Fibroblast of the aortic adventitia (primary cell): ENCODE measurements around the gene ARID5B. TPM values are rescaled to one million over a fixed set of nuclear protein-coding genes. Genes with fewer than 3 reads are reported as not detected.

Experiments used
- DNase-seq: peaks from one replicate; pipeline ENCODE4 v3.0.0-alpha.2; 2010; ENCODE audit warnings: low read depth
- H3K4me3 ChIP-seq: 2 replicates; pipeline ENCODE4 v1.5.1; 2011; ENCODE audit warnings: low read depth, mild to moderate bottlenecking, control low read depth, low read length, moderate library complexity
- total RNA-seq: library from RNA; depleted of rRNA; stranded (reverse); fragments of >200 nt; gene quantifications from 2 replicates; pipeline ENCODE4 v1.2.3, GENCODE V29; 2012; ENCODE audit warnings: low replicate concordance
- TF ChIP-seq, protein P1 (sequence below): IDR thresholded peaks from 2 replicates; pipeline ENCODE4 v1.5.1; 2011; ENCODE audit warnings: mild to moderate bottlenecking, low read length, control low read depth, inconsistent platforms; ENCODE audit not compliant: insufficient read depth

Gene ARID5B
- total RNA-seq, 1 donor = 87.9 TPM

DNA sequence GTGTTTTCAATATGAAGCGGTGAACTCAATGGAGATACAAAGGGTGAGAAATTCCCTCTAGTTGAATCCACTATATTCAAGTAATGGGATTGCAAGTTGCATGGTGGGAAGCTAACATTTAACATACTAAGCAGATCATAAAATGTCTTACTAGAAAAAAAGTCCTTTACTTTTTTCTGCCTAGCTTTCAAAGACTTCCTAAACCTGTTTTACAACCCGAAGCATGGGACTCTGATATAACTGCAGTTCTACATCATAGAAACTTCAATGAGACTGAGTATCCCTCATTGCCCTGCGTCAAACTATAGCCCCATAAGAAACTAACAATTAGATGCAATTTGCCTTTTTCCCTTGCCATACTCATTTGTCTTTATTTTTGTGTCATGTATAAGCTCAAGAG is 187.3 kb downstream of the ARID5B start:
- H3K4me3 ChIP-seq = no peak overlapping the region
- TF ChIP-seq, protein P1, sequence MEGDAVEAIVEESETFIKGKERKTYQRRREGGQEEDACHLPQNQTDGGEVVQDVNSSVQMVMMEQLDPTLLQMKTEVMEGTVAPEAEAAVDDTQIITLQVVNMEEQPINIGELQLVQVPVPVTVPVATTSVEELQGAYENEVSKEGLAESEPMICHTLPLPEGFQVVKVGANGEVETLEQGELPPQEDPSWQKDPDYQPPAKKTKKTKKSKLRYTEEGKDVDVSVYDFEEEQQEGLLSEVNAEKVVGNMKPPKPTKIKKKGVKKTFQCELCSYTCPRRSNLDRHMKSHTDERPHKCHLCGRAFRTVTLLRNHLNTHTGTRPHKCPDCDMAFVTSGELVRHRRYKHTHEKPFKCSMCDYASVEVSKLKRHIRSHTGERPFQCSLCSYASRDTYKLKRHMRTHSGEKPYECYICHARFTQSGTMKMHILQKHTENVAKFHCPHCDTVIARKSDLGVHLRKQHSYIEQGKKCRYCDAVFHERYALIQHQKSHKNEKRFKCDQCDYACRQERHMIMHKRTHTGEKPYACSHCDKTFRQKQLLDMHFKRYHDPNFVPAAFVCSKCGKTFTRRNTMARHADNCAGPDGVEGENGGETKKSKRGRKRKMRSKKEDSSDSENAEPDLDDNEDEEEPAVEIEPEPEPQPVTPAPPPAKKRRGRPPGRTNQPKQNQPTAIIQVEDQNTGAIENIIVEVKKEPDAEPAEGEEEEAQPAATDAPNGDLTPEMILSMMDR = no peak
- DNase-seq = no peak

- TF ChIP-seq, protein P1 = no peak
- no peak for DNase-seq
- H3K4me3 ChIP-seq = no peak overlapping the region
These were observed 191.0 kb downstream of the ARID5B start for GRCh38 chr10:62092301-62093030.

GRCh38 chr10:62093863-62094291 is 192.4 kb downstream of the ARID5B start:
- no peak overlapping the region for H3K4me3 ChIP-seq
- TF ChIP-seq, protein P1 = no peak
- peak; percentile 94 for DNase-seq

DNA sequence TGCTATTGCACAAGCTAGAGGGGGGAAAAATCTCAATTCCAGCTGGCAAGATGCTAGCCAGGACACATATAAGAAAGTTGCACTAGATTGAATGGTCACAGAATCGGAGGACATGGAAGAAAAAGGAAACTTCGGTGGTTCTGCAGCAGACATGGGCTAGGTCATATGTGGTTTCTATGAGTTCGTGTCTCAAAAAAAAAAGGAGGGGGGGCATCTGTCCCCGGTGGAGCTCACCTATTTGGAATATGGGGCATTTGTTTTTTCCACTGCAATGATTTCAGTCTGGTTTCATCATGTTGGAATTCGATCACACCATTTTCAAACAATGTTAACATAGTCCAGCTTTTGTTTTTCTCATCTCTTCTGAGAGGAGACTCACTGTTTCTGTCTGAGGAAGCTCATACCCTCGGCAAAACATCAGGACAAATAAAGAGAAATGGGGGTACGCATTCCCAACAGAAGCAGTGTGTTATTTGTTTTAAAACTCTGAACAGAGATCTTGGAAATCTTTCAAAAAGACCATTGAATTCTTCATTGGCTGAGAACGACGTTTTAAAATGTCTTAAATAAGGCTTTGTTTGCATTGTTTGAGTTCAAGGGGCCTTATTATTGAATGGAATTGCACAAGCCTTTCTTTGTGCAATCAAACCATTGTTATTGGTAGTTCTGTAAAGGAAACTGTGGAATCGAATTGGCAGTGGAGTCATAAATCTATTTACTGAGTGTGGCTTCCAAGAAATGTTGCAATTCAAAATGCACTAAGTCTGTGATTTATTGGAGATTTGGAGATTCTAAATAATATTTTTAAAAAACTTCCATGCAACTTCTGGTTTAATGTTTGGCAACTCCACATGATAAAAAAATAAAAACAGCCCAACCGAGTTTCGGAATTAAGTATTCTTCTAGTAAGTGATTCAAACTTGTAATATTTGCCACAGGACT is 194.0 kb downstream of the ARID5B start:
- no peak overlapping the region for H3K4me3 ChIP-seq
- peak; percentile 98 for DNase-seq
- TF ChIP-seq, protein P1 = no peak

DNA sequence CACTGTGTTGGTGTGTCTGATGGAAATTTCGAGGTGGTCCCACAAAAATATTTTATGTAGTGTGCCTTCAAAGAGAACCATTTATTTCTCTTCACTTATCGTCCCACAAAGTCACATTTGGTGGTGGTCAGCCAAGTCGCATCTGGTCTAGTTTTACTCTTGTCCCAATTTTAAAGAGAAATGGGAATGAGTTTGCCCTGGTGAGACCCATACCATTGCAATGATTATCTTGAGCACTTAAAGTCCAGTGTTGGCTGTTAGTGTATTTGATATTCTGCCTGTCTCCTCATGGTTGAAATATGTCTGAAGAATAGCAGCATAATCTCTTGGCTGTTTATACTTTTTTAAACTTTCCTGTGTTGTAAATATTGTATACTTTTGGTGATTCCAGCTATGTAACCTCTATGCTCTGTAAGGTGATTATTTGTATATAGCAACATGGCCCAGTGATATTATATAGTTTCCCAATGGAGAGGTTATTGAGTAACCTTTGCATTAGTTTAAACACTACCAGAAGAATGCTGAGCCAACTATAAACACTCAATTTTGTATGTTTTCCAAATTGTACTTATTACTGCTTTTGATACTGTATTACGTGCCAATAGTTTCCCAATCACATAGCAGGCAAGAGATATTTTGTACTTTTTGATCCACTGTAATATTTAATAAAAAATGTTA is 194.9 kb downstream of the ARID5B start:
- TF ChIP-seq, protein P1 = no peak
- H3K4me3 ChIP-seq = no peak overlapping the region
- DNase-seq = peak; percentile 65

DNA sequence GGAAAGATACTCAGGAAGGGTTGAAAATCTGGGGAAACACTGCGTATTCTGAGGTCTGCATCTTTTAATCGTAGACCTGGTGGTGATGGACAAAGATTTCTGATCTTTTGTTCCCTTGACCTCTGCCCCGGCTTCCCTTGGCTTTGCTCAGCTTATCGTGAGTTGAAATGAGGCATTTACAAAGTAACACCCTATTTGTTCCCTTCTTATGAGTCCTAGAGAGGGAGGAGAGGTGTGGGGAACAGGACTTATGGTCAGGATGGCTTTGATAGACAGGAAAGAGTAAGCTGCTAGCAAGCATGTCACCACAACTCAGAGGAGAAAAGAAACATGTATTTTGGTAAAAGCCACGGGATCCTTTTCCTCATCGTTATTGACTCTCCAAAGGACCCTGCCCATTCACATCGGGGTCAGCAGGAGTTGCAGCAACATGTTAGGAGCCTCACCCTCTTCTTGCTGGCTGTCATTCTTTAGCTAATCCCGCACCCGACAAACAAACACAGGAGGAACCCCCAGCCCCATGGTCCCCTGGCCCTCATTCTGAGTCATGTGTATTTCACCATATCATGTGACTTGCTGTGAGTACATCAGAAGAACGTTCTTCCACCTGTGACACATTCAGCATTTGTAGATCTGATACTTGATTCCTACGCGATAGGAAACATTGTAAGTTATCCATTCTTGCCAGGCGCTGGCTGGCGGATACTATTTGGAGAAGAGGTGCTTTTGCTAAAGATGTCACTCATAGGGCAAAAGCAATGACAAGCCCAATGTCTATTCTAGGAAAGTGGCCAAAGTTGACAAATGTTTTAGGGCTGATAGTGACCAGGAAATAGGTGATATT is 197.0 kb downstream of the ARID5B start:
- no peak for DNase-seq
- H3K4me3 ChIP-seq = no peak overlapping the region
- TF ChIP-seq, protein P1 = no peak
